HEK293 (cell line): ENCODE data around the gene OSTC.

ENCODE experiments used
- CTCF ChIA-PET: fragments of 350-600 bp; formaldehyde crosslinking; extraction: SDS; loops from one replicate; lab custom pipeline; 2021; ENCODE audit warnings: antibody characterized with exemption; lab: Yijun Ruan, JAX
- POLR2A ChIA-PET: fragments of 300-600 bp; formaldehyde crosslinking; extraction: SDS; loops from one replicate; lab custom pipeline; 2020; ENCODE audit warnings: antibody characterized with exemption, inconsistent platforms; lab: Yijun Ruan, JAX
- H3K27ac ChIP-seq: fragments of 200-500 bp; sonication (Bioruptor generic); 2 replicates; pipeline ENCODE4 v1.5.1; 2014; ENCODE audit warnings: low read depth, low read length, control low read depth, inconsistent platforms; ENCODE audit errors: extremely low read depth
- H3K36me3 ChIP-seq, 2 experiments: fragments of 200-500 bp in 1 of 2; sonication (Bioruptor generic) in 1 of 2; 1 replicate in 1 of 2; 2 replicates in 1 of 2; pipeline ENCODE4 v1.5.1; 2014 to 2017; ENCODE audit warnings: inconsistent platforms in 2 of 2, low read length in 2 of 2; ENCODE audit not compliant: control insufficient read depth in 2 of 2, insufficient read depth in 1 of 2
- H3K4me1 ChIP-seq: fragments of 200-500 bp; sonication (Bioruptor generic); 2 replicates; pipeline ENCODE4 v1.5.1; 2014; ENCODE audit warnings: mild to moderate bottlenecking, low read length, inconsistent platforms; ENCODE audit not compliant: control insufficient read depth, insufficient read depth
- H3K4me3 ChIP-seq: 2 replicates; pipeline ENCODE4 v1.5.1; 2011; ENCODE audit warnings: low read depth, mild to moderate bottlenecking, control low read depth, low read length, moderate library complexity
- H3K9me3 ChIP-seq: fragments of 200-500 bp; sonication (Bioruptor generic); 2 replicates; pipeline ENCODE4 v1.5.1; 2014; ENCODE audit warnings: low read depth, low read length, inconsistent platforms; ENCODE audit not compliant: control insufficient read depth, insufficient read depth
- AEBP2 ChIP-seq: fragments of 450-650 bp; formaldehyde crosslinking; IDR thresholded peaks from 2 replicates; pipeline ENCODE4 v1.5.1; 2016; ENCODE audit warnings: missing biosample characterization, missing genetic modification characterization, borderline replicate concordance
- HIC1 ChIP-seq: fragments of 450-650 bp; formaldehyde crosslinking; IDR thresholded peaks from 2 replicates; pipeline ENCODE4 v1.5.1; 2016; ENCODE audit warnings: missing biosample characterization, missing genetic modification characterization
- INSM2 ChIP-seq: fragments of 450-650 bp; formaldehyde crosslinking; IDR thresholded peaks from 2 replicates; pipeline ENCODE4 v1.5.1; 2016; ENCODE audit warnings: missing biosample characterization, missing genetic modification characterization
- KLF8 ChIP-seq: fragments of 450-650 bp; formaldehyde crosslinking; IDR thresholded peaks from 2 replicates; pipeline ENCODE4 v1.5.1; 2016; ENCODE audit warnings: missing biosample characterization, missing genetic modification characterization
- SCRT1 ChIP-seq: fragments of 450-650 bp; formaldehyde crosslinking; IDR thresholded peaks from 2 replicates; pipeline ENCODE4 v1.5.1; 2016; ENCODE audit warnings: missing biosample characterization, missing genetic modification characterization, borderline replicate concordance
- TCF7L2 ChIP-seq: IDR thresholded peaks from 2 replicates; pipeline ENCODE4 v1.6.1; 2011; ENCODE audit warnings: low read depth, mild to moderate bottlenecking, inconsistent platforms, low read length, moderate library complexity, borderline replicate concordance
- TSHZ1 ChIP-seq: fragments of 450-650 bp; formaldehyde crosslinking; IDR thresholded peaks from 2 replicates; pipeline ENCODE4 v1.5.1; 2016; ENCODE audit warnings: missing biosample characterization, missing genetic modification characterization, borderline replicate concordance
- ZBTB10 ChIP-seq: fragments of 450-650 bp; formaldehyde crosslinking; IDR thresholded peaks from 2 replicates; pipeline ENCODE4 v1.5.1; 2016; ENCODE audit warnings: missing biosample characterization, missing genetic modification characterization
- ZFP41 ChIP-seq: fragments of 450-650 bp; formaldehyde crosslinking; IDR thresholded peaks from 2 replicates; pipeline ENCODE4 v1.5.1; 2016; ENCODE audit warnings: missing biosample characterization, missing genetic modification characterization, borderline replicate concordance
- ZNF132 ChIP-seq: fragments of 450-650 bp; formaldehyde crosslinking; IDR thresholded peaks from 2 replicates; pipeline ENCODE4 v1.5.1; 2017; ENCODE audit warnings: missing biosample characterization, missing genetic modification characterization, borderline replicate concordance
- ZNF274 ChIP-seq, 2 experiments: fragments of 200-500 bp in 1 of 2; fragments of 450-650 bp in 1 of 2; sonication (Bioruptor generic) in 1 of 2; formaldehyde crosslinking in 1 of 2; IDR thresholded peaks; 2 replicates each; pipeline versions ENCODE4 v1.5.1 to v1.6.1; 2014 to 2016; ENCODE audit warnings: borderline replicate concordance in 1 of 2, inconsistent platforms in 1 of 2, low read length in 1 of 2, missing biosample characterization in 1 of 2, missing genetic modification characterization in 1 of 2
- ZNF280D ChIP-seq: fragments of 450-650 bp; formaldehyde crosslinking; IDR thresholded peaks from 2 replicates; pipeline ENCODE4 v1.5.1; 2016; ENCODE audit warnings: missing biosample characterization, missing genetic modification characterization
- ZNF394 ChIP-seq: fragments of 450-650 bp; formaldehyde crosslinking; IDR thresholded peaks from 2 replicates; pipeline ENCODE4 v1.5.1; 2016; ENCODE audit warnings: missing biosample characterization, missing genetic modification characterization, mild to moderate bottlenecking, moderate library complexity, borderline replicate concordance
- ZSCAN30 ChIP-seq: fragments of 450-650 bp; IDR thresholded peaks from 2 replicates; pipeline ENCODE4 v1.5.1; 2018; ENCODE audit warnings: missing biosample characterization, mild to moderate bottlenecking, missing genetic modification characterization, moderate library complexity
- ZSCAN4 ChIP-seq: fragments of 450-650 bp; formaldehyde crosslinking; IDR thresholded peaks from 2 replicates; pipeline ENCODE4 v1.5.1; 2017; ENCODE audit warnings: missing biosample characterization, missing genetic modification characterization

OSTC gene

GRCh38 chr4:108693819-108694218, 43.4 kb downstream of the OSTC start:
- POLR2A ChIA-PET, result no interaction called here
- H3K27ac ChIP-seq, result no peak overlapping the region
- TF ChIP-seq TSHZ1 (tag by site-specific recombination) (no peak), ZNF394 (tag by site-specific recombination) (no peak), ZSCAN30 (tag by site-specific recombination) (no peak), KLF8 (tag by site-specific recombination) (no peak), ZNF132 (tag by site-specific recombination) (no peak), AEBP2 (tag by site-specific recombination) (no peak), ZBTB10 (tag by site-specific recombination) (no peak), ZNF274 (IDR thresholded peaks at IDR 0.05; ENCODE audit: low read length) (no peak), ZNF274 (tag by site-specific recombination; IDR thresholded peaks at IDR 0.05; ENCODE audit: borderline replicate concordance) (no peak), INSM2 (no peak), SCRT1 (tag by site-specific recombination) (no peak), TCF7L2 (no peak), ZNF280D (tag by site-specific recombination) (no peak), ZFP41 (no peak), ZSCAN4 (tag by site-specific recombination) (no peak), HIC1 (no peak)
- TF ChIP-seq, all 188 proteins: peak for 0
- no peak overlapping the region for H3K4me3 ChIP-seq
- H3K4me1 ChIP-seq, result no peaks in the 10 kb centered on the region
- no peaks in the 10 kb centered on the region for H3K9me3 ChIP-seq
- H3K36me3 ChIP-seq, result no peaks in the 10 kb centered on the region
- CTCF ChIA-PET, result interaction anchor here (0.8 kb wide), 1 partner anchor 43 kb away, joined by 3 read pairs; the partner anchor contains the start of gene OSTC
